GM23248 (cell line): ENCODE data around the gene KNOP1. TPM values are rescaled to one million over a fixed set of nuclear protein-coding genes. Genes with fewer than 3 reads are reported as not detected.

Source experiments
- DNase-seq: peaks from one replicate; pipeline ENCODE4 v3.0.0-alpha.2; 2015
- H2AFZ ChIP-seq: fragments of 200-600 bp; sonication (generic); 2 replicates; pipeline ENCODE4 v1.6.1; 2016; ENCODE audit warnings: antibody characterized with exemption
- H3F3A ChIP-seq: fragments of 200-600 bp; sonication (generic); 2 replicates; pipeline ENCODE4 v1.6.1; 2016; ENCODE audit warnings: mild to moderate bottlenecking, antibody characterized with exemption, mixed run types; ENCODE audit not compliant: insufficient read depth
- H3K27ac ChIP-seq: fragments of 200-600 bp; sonication (generic); 2 replicates; pipeline ENCODE4 v1.5.1; 2016; ENCODE audit warnings: mild to moderate bottlenecking
- H3K27me3 ChIP-seq: fragments of 200-600 bp; sonication (generic); replicated peaks from 2 replicates; pipeline ENCODE4 v1.6.1; 2016; ENCODE audit warnings: mild to moderate bottlenecking; ENCODE audit not compliant: insufficient read depth
- H3K36me3 ChIP-seq: fragments of 200-600 bp; sonication (generic); 2 replicates; pipeline ENCODE4 v1.6.1; 2016; ENCODE audit warnings: low read depth, mild to moderate bottlenecking
- H3K4me1 ChIP-seq: fragments of 200-600 bp; sonication (generic); 2 replicates; pipeline ENCODE4 v1.6.1; 2016; ENCODE audit warnings: mild to moderate bottlenecking; ENCODE audit not compliant: insufficient read depth
- H3K4me2 ChIP-seq: fragments of 200-600 bp; sonication (generic); one replicate; pipeline ENCODE4 v1.6.1; 2016; ENCODE audit warnings: mild to moderate bottlenecking; ENCODE audit not compliant: unreplicated experiment
- H3K4me3 ChIP-seq: fragments of 200-600 bp; sonication (generic); 2 replicates; pipeline ENCODE4 v1.5.1; 2016; ENCODE audit warnings: mild to moderate bottlenecking
- H3K79me2 ChIP-seq: fragments of 200-600 bp; sonication (generic); 2 replicates; pipeline ENCODE4 v1.6.1; 2016; ENCODE audit warnings: mild to moderate bottlenecking; ENCODE audit not compliant: insufficient read depth
- H3K9ac ChIP-seq: fragments of 200-600 bp; sonication (generic); 2 replicates; pipeline ENCODE4 v1.6.1; 2016; ENCODE audit warnings: mild to moderate bottlenecking
- H3K9me2 ChIP-seq: fragments of 200-600 bp; sonication (generic); 2 replicates; pipeline ENCODE4 v1.6.1; 2016; ENCODE audit warnings: mixed run types, mild to moderate bottlenecking, moderate library complexity; ENCODE audit not compliant: insufficient read depth
- H3K9me3 ChIP-seq: fragments of 200-600 bp; sonication (generic); one replicate; pipeline ENCODE4 v1.6.1; 2017; ENCODE audit warnings: low read depth
- H4K20me1 ChIP-seq: fragments of 200-600 bp; sonication (generic); 2 replicates; pipeline ENCODE4 v1.6.0; 2016; ENCODE audit not compliant: insufficient read depth
- EZH2 ChIP-seq: fragments of 200-600 bp; sonication (generic); IDR thresholded peaks from 2 replicates; pipeline ENCODE4 v1.6.1; 2018; ENCODE audit warnings: antibody characterized with exemption, mild to moderate bottlenecking; ENCODE audit not compliant: insufficient read depth, poor library complexity, severe bottlenecking
- EZH2phosphoT487 ChIP-seq: fragments of 200-600 bp; sonication (generic); IDR thresholded peaks from 2 replicates; pipeline ENCODE4 v1.6.1; 2018; ENCODE audit warnings: antibody characterized with exemption, moderate library complexity, mild to moderate bottlenecking, low read depth; ENCODE audit not compliant: insufficient read depth
- WGBS, 2 experiments: methylation state at CpG; one replicate each; pipeline ENCODE4 v1.1.6; 2015 to 2017; ENCODE audit warnings: low lambda C conversion rate in 2 of 2, low coverage in 1 of 2; ENCODE audit errors: missing lambda C conversion rate in 2 of 2; 5-methylcytosine and 5-hydroxymethylcytosine counted together
- in situ Hi-C: fragments of 300-500 bp; cut with MboI; formaldehyde crosslinking; loops from 2 replicates; pipeline ENCODE4 v1.15.0; 2020
- polyA plus RNA-seq: library from polyadenylated mRNA; unstranded; fragments of >200 nt; fragmentation: Nextera tagmentation; extraction: Ambion mirVana; gene quantifications from 2 replicates; pipeline ENCODE4 v1.2.1, GENCODE V29; 2016
- total RNA-seq: library from RNA; depleted of rRNA; stranded (reverse); fragments of >200 nt; shearing (Covaris generic); gene quantifications from 2 replicates; pipeline ENCODE4 v1.2.3, GENCODE V29; 2014

KNOP1 gene
- total and polyA plus RNA-seq, 2 experiments from 2014 or later, result 8.0 to 15.6 TPM

GRCh38 chr16:19708296-19709205 lies 9.5 kb downstream of the KNOP1 start:
- no peaks in the 10 kb centered on the region for H4K20me1 ChIP-seq
- H3K4me1 ChIP-seq, result peaks cover 8% of the 10 kb centered on the region
- WGBS, 2 experiments, result 71% methylated on average over 16 to 18 of the region's 18 CpGs
- no peak overlapping the region for H3K9ac ChIP-seq
- peaks cover 15% of the 10 kb centered on the region; the same call in 1 of the 2 replicates for H3K79me2 ChIP-seq
- no peak overlapping the region for H2AFZ ChIP-seq
- H3K27ac ChIP-seq, result no peak overlapping the region
- in situ Hi-C loops, result no loop called here
- no peaks in the 10 kb centered on the region for H3K27me3 ChIP-seq
- DNase-seq, result no peak
- no peak overlapping the region for H3K4me3 ChIP-seq
- H3K4me2 ChIP-seq, result no peak overlapping the region
- TF ChIP-seq EZH2phosphoT487 (no peak), EZH2 (no peak)
- no peaks in the 10 kb centered on the region; the same call in 1 of the 2 replicates for H3K36me3 ChIP-seq
- peaks cover 3% of the 10 kb centered on the region; the same call in 1 of the 2 replicates for H3F3A ChIP-seq
- H3K9me3 ChIP-seq, result no peaks in the 10 kb centered on the region
- H3K9me2 ChIP-seq, result no peaks in the 10 kb centered on the region

DNA sequence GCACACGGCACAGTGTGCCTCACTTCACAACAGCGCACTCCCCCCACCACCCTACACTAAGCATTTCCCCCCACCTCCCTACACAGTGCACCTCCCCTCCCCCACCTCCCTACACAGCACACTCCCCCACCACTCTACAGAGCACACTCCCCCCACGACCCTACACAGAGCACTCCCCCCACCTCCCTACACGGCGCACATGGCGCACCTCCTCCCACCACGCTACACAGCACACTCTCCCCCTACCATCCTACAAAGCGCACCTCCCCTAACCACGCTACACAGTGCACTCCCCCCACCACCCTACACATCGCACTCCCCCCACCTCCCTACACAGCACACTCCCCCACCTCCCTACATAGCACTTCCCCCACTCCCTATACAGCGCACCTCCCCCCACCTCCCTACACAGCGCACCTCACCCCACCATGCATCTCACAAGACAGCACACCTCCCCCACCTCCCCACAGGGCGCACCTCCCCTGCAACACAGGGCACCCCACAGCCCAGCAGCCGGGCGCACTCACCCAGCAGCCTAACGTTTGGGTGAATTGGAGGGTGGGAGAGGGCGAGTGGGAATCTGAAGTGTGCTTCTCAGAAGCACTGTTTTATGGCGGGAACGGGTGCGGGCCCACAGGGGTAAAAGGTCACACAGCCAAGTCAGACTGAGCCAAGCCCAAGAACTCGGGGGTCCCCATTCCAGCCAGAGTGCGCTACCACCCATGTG lies 10.3 kb downstream of the KNOP1 start:
- Histone ChIP-seq H3K9me2 (no peaks in the 10 kb centered on the region), H4K20me1 (no peaks in the 10 kb centered on the region), H3K4me3 (no peak overlapping the region), H3K4me1 (peaks cover 8% of the 10 kb centered on the region), H3K4me2 (no peak overlapping the region), H3K9ac (no peak overlapping the region), H3K9me3 (no peaks in the 10 kb centered on the region), H3K27ac (no peak overlapping the region), H3K79me2 (peaks cover 16% of the 10 kb centered on the region; the same call in 1 of the 2 replicates), H3K36me3 (no peaks in the 10 kb centered on the region), H3K27me3 (no peaks in the 10 kb centered on the region), H3F3A (peaks cover 3% of the 10 kb centered on the region; the same call in 1 of the 2 replicates), H2AFZ (no peak overlapping the region)
- WGBS, 2 experiments, result 90 to 93% methylated on average over 11 to 22 of the region's 22 CpGs
- DNase-seq, result no peak
- TF ChIP-seq EZH2phosphoT487 (no peak), EZH2 (no peak)
- in situ Hi-C loops, result no loop called here

GRCh38 chr16:19706846-19707245 lies 11.2 kb downstream of the KNOP1 start:
- Histone ChIP-seq H3K27ac (no peak overlapping the region), H3K27me3 (no peaks in the 10 kb centered on the region), H3F3A (peaks cover 3% of the 10 kb centered on the region; the same call in 1 of the 2 replicates), H3K4me1 (peaks cover 8% of the 10 kb centered on the region), H3K79me2 (peaks cover 14% of the 10 kb centered on the region), H3K9me2 (no peaks in the 10 kb centered on the region), H3K4me2 (no peak overlapping the region), H4K20me1 (no peaks in the 10 kb centered on the region), H2AFZ (no peak overlapping the region), H3K36me3 (no peaks in the 10 kb centered on the region), H3K4me3 (no peak overlapping the region), H3K9me3 (no peaks in the 10 kb centered on the region), H3K9ac (no peak overlapping the region)
- TF ChIP-seq EZH2, result no peak
- no peak for TF ChIP-seq EZH2phosphoT487
- in situ Hi-C loops, result no loop called here
- WGBS, 2 experiments, result 97 to 98% methylated on average over 15 of the region's 15 CpGs
- no peak for DNase-seq

DNA sequence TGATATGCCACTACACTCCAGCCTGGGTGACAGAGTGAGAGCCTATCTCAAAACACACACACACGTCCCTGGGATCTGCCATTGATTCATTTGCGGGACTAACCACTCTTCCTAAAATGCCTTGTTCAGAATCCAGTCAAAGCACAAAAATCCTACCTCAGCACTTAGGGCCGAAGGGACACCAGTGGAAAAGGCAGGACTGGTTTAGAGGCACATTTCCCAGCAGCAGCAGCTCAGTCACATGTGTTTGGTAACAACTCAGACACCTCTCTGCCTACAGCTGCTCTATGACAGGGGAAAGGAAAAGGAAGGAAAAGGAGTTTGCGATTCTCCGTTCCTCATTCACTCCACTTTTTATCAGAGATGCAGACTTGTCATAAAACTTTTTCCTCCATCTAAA lies 12.2 kb downstream of the KNOP1 start:
- Histone ChIP-seq H3K27ac (no peak overlapping the region), H3K9me2 (no peaks in the 10 kb centered on the region), H3K4me1 (peaks cover 15% of the 10 kb centered on the region), H4K20me1 (no peaks in the 10 kb centered on the region), H3K9ac (no peak overlapping the region), H3K4me2 (no peak overlapping the region), H3K79me2 (peaks cover 12% of the 10 kb centered on the region; the same call in 1 of the 2 replicates), H2AFZ (no peak overlapping the region), H3F3A (peaks cover 10% of the 10 kb centered on the region), H3K27me3 (no peaks in the 10 kb centered on the region), H3K4me3 (no peak overlapping the region), H3K9me3 (no peaks in the 10 kb centered on the region), H3K36me3 (no peaks in the 10 kb centered on the region)
- no peak for DNase-seq
- WGBS, 2 experiments, result 91 to 98% methylated on average over 5 of the region's 5 CpGs
- TF ChIP-seq EZH2, result no peak
- TF ChIP-seq EZH2phosphoT487, result no peak
- in situ Hi-C loops, result no loop called here
